NB4 (cell line): ENCODE results near the gene MYO1B.

Source experiments
- MYC ChIP-seq: IDR thresholded peaks from 2 replicates; pipeline ENCODE4 v1.6.1; 2011; ENCODE audit warnings: low read depth, low read length
- POLR2A ChIP-seq: IDR thresholded peaks from 2 replicates; pipeline ENCODE4 v1.6.1; 2011; ENCODE audit warnings: mild to moderate bottlenecking; ENCODE audit not compliant: insufficient read length; ENCODE audit errors: extremely low read depth
- TF ChIP-seq, protein P1 (sequence below): IDR thresholded peaks from 2 replicates; pipeline ENCODE4 v1.6.1; 2011; ENCODE audit warnings: low read depth, low read length
- TF ChIP-seq, protein P2 (sequence below): IDR thresholded peaks from one replicate; pipeline ENCODE4 v1.5.1; 2012; ENCODE audit warnings: low read depth, low read length

DNA sequence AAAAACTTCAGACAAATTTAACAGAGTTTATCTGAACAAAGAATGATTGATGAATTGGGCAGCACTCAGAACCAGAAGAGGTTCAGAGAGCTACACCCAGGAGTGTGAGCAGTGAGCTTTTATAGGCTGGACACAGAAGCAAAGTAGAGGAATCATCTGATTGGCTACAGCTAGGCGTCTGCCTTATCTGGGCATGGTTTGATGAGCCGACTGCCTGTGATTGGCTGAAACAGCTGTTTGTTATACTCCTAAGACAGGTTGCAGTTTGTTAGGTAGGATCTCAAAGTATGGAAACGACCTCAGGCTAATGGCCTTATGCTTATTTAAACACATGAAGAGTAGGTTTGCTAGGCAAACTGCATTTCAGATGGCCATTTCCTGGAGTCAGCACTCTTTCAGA lies 188.9 kb downstream of the MYO1B start:
- TF ChIP-seq, protein P1, sequence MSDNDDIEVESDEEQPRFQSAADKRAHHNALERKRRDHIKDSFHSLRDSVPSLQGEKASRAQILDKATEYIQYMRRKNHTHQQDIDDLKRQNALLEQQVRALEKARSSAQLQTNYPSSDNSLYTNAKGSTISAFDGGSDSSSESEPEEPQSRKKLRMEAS = no peak
- TF ChIP-seq POLR2A (no peak), MYC (no peak)
- TF ChIP-seq, protein P2, sequence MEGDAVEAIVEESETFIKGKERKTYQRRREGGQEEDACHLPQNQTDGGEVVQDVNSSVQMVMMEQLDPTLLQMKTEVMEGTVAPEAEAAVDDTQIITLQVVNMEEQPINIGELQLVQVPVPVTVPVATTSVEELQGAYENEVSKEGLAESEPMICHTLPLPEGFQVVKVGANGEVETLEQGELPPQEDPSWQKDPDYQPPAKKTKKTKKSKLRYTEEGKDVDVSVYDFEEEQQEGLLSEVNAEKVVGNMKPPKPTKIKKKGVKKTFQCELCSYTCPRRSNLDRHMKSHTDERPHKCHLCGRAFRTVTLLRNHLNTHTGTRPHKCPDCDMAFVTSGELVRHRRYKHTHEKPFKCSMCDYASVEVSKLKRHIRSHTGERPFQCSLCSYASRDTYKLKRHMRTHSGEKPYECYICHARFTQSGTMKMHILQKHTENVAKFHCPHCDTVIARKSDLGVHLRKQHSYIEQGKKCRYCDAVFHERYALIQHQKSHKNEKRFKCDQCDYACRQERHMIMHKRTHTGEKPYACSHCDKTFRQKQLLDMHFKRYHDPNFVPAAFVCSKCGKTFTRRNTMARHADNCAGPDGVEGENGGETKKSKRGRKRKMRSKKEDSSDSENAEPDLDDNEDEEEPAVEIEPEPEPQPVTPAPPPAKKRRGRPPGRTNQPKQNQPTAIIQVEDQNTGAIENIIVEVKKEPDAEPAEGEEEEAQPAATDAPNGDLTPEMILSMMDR = no peak
